NCI-H345 treated with DMSO at 0.1 percent for 48 hours (cell line): ENCODE measurements around the gene NXPH3.

Experiments used
- DNase-seq: peaks from one replicate; lab custom pipeline; 2025; ENCODE audit not compliant: unreplicated experiment; lab: John Stamatoyannopoulos, UW

The NXPH3 gene

DNA sequence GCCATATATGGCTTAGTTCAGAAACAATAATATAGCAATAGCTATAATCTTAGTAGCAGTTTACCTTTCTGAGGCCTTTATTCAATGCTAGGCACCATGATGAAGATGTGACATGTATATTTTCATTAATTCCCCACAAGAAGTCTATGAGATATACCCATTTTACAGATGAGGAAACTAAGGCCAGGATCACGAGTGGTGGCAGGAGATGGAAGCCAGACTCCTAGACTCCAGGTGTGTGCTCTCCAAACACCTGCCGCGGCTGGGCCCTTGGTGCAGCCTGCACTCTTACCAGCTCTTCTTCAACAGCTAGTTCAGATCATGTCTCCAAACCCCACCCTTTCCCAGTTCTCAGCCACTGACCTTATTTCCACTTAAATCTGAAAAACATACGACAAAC, 15.2 kb downstream of the NXPH3 start:
- no peak for DNase-seq

DNA sequence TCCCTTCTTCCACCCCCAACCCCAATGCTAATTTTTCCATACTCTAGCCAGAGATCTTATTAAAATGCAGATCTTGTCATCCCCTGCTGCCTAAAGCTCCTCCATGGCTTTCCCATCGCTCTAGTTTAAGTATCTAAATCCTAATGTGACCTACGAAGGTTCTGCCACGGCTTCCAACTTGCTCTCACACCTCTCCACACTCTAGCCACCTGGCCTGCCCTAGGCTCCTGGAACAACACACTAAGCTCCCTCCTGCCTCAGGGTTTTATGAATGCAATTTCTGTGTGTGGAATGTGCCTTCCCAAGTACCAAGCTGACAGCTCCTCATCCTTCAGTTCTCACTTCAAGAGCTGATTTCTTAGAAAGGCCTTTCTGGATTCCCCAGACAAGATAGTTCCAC, 16.6 kb downstream of the NXPH3 start:
- no peak for DNase-seq

DNA sequence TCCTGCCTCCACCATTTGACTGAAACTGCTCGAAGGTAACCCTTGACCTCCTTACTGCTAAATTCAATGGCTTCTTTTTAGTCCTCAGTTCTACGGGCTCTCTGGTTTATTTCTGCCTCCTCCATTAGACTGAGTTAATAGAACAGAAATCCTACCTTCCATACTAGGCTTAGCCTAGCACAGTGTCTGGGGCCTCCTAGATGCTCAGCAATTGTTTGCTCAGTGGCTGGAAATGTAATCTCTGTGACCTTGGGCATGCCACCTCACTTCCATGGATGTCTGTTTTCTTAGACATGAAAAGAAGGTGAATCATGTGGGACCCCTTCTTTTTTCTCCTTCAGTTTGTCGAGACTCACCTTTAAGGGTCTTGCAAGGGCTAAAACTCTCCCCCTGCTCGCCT, 19.7 kb downstream of the NXPH3 start:
- DNase-seq, result no peak

DNA sequence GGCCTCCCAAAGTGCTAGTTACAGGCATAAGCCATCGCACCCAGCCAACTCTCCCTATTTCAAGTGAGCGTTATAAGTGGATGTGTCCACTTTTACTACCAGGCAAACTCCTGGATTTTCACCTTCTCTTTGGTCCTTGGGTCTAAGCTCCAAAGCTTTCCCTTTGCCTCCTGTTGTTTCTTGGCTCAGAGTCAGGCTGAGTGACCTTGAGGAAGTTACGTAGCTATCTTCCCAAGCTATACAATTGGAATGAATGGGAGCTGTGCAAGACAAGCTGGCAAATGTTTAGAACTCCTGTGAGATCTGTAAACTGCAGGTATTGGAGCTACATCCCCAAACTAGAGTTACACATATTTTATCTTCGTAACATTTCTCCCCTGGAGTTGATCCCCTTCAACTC, 20.3 kb downstream of the NXPH3 start:
- no peak for DNase-seq

DNA sequence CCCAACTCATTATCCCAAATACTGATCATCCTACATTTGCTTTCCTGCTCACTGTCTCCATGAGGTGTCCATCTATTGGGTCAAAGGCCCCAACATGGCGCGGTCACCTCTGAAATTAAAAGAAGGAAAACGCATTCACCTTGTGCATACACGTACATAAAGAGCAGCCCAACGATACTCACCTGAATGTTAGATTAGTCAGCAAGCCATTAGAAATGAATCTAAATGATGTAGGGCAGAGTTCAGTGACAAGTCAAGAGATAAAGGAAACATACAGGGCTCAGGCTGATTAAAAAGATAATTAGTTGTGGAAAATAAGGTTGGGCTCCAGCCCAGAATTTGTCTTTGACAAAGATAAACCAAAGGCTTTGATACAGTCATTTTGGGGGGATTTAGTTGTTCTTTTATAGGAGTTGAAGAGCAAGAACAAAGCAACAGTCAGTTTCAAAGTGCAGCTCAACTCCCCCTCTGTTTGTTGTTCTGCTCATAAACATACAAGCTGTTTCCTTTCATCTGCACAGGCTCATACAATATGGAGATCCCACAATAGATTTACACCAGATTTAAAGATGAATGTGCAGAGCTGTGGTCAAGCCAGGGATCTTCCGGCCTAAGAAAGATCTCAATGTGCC, 21.1 kb downstream of the NXPH3 start:
- no peak for DNase-seq

DNA sequence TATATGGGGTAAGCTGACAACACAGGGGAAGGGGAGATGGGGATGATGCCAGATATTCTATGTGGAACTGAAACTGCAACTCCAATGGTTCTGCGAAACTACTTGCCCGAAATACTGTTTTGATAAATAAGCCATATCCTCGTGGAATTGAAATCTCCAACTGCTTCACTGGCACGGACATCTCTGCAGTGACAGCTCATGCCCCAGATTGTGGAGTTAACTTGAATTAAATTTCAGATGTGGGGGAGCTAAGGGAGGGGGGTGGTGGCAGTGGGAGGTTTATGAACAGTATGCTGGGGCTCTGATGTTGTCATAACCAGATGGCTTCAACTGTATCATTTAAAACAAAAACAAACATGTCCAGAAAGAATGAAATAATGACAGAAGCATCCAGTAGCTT, 21.8 kb downstream of the NXPH3 start:
- no peak for DNase-seq

DNA sequence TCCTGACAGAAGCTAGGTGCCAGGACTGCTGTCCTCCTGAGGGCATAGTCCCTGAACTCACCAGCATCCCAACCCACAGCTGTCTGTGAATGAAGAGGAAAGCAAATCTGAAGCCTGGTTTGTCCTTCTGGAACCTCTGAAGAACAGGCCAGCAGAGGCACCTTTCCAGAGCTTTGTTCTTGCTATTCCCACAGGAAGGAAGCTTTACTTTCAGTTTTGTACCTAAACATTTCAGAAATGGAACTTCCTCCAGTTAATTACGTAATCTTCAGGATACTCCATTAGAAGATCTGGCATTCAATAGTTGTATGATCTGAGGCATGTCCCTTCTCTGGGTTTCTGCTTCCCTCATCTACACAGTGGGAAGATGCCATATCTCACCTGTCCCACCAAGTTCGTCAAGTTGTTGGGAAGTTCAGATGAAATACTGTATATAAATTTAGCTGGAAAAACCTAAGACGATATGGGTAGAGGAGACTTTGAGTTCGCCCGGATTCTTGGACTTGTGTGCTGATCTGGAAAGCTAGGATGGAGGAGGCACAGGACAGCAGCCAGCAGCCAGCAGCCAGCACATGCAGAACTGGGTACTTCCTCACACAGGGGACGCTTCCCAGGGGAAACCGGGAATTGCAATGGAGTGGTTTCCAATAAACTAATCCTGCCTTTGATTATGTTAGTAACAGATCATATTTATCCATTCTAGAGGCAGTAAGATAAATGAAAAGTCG, 22.4 kb downstream of the NXPH3 start:
- DNase-seq, result no peak

DNA sequence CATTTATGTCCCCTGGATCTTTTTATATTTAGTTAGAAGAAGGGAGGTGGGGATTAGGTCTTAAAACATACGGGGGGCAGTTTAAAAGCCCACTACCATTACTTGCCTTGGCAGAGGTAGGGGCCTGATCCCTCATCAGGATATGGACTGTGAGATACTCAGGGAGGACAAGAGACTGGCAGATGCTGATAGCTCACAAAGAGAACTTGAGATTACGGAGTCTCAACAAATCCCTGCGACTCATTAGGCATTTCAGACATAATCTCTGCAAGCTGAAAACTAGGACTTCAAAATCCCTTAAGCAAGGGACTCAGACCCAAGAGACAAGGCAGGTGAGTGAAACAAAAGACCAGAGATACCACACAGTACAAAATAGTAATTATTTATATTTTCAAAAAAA, 23.2 kb downstream of the NXPH3 start:
- DNase-seq, result no peak

DNA sequence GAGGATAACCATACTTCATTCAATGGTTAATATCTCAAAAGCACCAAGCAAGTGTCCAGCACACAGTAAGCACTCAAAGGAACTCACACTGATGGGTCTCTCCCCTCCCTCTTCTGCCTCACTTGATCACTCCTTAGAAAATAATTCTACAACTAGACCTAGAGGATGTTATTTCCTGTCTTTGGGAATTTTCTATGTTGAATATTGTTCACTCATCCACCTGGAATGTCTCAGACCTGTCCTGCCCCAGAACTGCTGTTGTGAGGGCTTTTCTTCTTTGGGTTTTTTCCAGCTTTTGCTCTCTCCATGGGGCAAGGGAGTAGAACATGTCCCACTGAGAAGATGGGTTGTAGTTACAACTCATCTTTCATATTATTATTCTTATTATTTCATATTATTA, 25.3 kb downstream of the NXPH3 start:
- DNase-seq, result no peak

DNA sequence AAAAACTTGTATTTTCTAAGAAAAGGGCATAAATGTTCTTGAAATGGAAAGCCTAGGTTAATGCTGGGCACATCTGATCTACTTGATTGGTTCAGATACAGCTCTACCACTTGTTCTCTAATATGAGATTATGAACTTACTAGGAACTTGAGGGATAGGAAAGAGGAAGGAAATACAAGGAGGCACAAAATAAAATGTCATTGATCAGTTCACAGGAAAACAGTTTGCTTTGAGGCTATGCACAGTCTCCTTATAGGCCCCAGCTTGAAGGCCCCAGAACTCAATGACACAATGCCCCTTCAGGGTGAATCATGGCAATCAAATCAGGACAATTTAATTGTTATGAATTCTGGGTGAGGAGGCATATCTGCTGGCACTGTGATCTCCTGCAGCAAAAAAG, 27.1 kb downstream of the NXPH3 start:
- no peak for DNase-seq

DNA sequence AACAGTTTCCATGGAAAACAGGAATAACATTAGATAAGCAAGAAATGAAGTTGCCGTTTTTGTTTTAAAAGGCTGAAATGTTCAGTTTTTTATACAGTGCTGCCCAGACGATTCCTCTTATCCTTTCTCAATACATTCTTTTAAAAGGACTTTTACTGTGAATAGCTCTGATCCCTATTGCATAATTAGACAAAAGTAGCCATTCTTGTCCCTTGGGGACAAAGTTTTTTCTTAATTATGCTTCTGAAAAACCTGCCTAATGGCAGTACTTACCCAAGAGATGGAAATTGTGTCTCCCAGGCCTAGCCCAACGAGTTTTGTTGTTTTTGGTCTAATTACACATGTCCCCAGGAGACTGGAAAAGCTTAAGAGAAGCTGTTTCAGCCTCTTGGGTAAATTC, 27.6 kb downstream of the NXPH3 start:
- DNase-seq, result no peak

DNA sequence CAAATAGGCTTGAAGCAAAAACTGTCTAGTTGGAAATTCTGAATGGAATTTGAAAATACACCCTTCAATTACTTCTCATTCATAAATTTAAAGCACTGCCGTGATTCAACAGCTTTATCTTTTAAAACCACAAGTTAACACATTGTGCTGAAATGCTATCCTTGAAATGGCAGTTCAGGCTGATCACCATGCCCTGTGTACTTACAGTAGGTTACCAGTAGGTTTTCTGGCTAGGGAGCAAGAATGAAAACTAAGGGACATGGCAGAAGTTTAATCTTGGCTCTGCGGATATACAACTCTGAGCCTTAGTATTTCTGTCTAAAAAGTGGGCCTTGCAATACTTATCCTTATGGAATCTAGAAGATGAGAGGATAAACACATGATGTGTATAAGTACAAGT, 28.0 kb downstream of the NXPH3 start:
- DNase-seq, result no peak

DNA sequence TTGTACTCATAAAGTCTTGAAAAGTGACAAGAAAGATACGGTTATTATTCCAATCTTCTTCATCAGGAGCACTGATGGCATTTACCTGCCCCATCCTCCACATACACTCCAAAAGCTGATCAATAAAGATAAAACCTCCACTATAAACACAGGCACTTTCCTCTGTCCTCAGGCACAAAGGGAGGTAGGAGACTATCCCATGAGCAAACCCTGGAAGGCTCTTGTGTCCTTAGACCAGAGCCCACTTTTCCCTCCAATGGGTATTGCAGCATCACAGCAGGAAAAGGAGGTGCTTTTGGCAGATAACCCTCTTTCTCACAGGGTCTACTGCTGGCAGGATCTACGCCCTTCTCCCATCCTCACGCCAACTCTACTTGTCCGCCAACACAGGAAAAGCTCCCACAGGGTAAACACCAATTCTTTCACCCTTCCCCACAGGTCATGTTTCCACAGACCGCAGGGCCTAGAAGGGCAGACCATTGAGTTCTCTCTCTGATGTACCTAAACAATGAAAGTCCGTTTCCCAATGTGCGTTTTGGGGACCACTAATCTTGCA, 28.7 kb downstream of the NXPH3 start:
- DNase-seq, result no peak

DNA sequence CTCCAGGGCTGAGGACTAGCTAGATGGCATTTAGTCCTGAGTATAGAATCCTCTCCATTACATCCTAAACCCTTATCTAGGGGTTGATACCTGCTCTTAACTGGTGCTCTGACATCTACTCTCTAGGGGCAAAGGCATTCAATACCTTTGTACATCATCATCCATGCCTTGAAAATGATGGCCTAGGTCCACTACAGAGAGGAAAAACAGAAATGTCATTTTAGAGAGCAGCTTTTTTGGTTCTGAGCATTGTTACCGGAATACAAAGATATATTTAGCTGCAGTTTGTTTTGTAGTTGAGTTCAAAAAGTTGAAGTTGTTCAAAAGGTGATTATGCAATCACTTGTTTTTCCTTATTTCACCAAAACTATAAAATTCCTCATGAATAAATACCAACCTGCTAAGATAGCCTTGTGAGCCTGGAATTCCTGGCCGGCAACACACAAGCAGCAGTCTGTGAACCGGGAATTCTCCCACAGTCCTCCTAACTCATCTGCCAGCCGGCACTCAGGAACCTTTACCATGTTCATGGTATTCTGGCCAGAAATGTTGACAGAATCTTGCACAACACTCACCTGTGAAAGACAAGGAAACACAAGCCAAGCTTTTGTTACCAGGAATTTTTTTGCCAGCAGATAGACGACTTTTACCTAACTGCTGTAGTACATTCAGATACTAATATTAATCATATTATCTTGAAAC, 35.4 kb downstream of the NXPH3 start:
- no peak for DNase-seq

DNA sequence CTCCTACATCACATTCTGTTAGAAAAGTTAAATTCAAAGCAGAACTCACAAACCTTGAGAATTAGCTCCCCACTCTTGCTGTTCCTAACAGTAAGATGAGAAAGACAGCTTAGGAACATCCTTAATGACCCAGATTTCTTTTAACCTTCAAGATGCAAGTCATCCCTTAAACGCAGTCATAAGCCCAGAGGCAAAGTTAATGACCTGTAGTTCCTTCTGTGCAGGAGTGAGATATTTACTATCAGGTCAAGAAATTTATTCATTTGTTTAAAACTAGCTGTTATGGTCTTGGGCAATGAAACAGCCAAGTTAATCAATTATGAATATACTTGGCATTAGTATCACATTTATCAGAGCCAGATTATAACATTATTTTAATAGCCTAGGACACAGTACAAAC, 37.1 kb downstream of the NXPH3 start:
- no peak for DNase-seq

DNA sequence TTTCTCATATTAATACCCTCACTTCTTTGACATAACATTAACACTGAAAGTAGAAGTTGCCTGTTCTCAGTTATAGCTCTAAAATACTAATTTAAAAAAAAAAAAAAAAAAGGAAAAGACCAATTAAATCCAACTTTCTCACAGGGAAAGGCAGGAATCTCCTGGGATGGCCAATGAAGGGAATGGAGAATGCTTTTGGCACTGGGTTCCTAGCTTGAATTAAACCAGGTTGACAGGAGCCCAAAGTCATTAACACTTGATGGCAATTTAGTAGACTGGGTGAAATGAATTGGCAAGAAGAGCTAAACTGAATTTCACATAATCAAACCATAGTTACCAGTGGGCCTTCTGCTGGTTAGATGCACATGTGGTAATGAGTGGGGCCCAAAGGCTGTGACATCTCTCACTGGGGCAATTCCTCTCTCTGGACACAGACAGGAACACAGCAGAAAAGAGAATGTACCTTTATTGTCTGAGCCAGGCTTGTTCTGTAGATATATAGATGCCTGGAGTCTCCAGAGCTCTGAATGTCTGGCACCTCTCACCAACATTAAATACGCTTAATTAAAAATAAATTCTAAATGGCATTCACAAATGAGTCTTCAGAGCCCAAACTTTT, 37.6 kb downstream of the NXPH3 start:
- DNase-seq, result no peak

DNA sequence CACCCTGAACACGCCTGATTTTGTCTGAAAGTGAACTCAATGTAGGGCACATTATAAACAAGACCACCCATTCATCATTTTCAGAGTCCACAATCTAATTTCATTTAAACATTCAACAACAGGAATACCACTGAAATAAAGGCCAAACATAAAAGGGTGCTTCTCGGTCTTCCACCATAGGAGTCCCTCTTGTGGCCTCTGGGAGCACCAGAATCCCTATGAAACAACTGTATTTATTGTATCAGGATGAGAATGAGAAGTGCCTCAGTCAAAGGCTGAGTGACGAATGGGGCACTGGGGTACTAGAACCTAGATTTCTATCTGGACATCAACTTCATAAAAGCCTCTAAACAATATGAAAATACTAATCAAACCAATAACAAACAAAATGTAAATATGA, 40.4 kb downstream of the NXPH3 start:
- no peak for DNase-seq

DNA sequence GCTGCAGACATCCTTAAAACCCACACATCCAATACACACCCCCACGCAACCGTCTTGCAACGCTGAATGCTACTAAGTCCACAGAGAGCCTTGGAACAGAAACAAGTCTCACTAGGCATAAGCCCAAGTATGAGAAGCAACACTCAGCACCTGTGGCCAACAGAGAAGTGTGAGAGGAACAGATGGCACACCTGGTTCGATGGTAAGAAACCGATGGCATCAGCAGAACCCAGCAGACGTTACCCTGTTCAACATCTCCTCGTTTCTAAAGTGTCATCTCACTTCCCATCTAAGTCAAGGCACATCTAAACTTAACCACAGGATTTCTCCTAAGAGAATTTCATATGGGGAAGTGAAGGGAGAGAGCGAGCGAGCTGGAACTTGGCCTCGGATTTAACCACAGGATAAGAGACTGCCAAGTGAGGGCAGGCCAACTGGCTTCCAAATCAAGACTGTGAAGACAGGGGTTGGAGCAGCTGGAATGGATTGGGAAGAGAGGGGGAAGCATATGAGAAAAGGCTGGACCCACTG, 41.0 kb downstream of the NXPH3 start:
- DNase-seq, result no peak

DNA sequence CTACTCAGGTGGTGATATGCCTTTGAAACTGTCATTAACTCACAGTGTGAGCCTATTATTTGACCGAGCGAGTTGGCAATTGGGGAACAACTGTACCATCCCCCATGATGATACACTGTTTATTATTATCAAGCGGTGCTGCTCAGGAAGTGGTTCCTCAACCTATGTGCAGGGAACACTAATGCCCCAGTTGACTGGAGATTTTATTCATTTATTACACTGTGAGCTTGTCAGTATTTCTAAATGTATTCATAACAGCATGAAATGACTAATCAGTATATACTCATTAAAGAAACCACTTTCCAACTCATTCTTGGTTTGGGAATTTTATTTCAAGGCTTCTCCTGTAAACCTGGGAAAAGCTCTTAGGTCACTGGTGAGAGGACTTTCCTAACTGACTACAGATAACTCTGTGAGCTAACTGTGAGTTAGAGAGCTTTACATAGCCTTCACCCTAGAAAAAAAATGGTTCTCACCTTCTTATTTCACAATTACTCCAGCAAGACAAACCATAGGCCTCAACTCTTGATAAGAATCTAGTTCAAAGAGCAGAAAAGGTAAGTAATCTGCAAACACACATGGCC, 42.4 kb downstream of the NXPH3 start:
- DNase-seq, result no peak

DNA sequence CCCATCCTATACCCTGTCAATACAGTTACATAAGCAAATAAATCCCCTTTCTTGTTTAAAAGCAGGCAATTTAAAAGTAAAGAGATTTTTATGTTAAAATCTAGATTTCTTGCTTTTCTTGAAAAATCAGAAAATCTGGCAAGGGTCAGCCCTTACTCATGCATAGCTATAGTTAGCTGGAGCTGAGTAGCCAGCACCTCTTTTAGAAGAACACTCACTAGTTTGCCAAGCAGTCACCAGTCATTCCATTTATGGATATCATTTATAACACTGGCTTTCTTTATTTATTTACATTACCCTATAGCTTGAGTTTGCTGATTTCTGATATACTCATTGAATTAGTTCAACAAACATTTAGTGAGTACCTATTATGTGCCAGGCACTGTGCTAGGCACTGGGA, 45.7 kb downstream of the NXPH3 start:
- no peak for DNase-seq

DNA sequence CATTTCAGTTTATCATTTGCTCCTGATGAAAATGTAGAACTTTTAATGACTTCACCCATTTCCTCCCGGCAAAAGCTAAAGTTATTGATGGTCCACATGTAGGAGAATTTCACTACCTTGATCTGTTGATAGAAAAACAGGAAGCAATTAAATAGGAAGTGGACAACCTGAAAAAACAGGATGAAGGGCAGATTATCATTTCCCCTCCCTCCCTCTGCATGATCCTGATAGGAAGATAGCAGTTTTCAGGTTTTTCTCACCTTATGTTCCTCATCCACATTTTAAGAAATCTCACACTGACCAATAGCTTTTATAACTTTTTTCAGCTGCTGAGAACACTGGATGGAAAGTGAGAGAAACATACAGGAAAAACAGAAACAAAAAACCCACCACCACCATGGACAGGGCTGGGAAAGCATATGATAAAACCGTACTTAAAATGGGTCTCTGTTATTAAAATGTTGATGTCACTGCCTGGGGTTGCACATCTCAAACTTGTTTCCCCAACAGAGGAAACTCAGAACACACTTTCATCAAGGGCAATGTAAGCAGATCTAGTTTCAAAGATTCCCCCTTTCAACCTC, 46.4 kb downstream of the NXPH3 start:
- no peak for DNase-seq
